T1000 (cell line): ENCODE measurements around the gene AHI1.
"Not testable (repeated sequence)": the region's sequence is repeated elsewhere in the genome, so short reads cannot be mapped to it uniquely, and the experiment has no call there.

Source experiments
- DNase-seq: peaks from one replicate; lab custom pipeline; 2025; ENCODE audit warnings: mixed read lengths; lab: John Stamatoyannopoulos, UW

Gene AHI1

DNA sequence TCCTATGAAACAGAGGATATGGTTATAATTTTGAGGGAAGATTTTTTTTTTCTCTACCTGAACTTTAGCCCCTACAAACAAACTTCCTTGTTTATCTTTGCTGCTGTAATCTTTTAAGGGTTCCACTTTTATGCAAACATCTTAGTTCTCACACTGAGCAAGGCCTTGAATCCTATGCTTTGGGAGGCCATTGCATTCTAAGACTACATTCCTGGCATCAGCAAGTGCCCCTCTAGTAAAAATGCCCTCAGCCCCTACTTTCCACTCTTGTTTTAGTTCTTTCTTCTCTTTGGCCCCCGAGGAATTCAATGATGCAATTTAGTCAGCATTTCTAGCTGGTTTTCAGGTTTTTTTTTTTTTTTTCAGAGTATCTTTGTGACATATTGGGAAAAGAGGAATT lies 8.1 kb upstream of the AHI1 start:
- no peak for DNase-seq

DNA sequence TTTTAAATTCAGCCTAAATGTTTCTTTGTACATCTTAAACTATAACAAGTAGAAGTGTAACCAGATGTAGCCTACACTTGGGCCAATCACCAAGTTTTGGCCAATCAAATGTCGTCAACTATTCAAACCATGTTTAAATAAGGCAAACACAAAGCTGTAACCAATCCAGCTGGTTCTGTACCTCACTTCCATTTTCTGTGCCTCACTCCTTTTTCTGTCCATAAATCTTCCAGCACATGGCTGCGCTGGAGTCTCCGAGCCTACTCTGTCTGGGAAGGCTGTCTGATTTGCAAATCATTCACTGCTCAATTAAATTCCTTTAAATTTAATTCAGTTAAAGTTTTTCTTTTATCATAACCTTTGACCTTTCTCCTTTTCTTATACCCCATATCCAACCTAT lies 7.7 kb upstream of the AHI1 start:
- no peak for DNase-seq

DNA sequence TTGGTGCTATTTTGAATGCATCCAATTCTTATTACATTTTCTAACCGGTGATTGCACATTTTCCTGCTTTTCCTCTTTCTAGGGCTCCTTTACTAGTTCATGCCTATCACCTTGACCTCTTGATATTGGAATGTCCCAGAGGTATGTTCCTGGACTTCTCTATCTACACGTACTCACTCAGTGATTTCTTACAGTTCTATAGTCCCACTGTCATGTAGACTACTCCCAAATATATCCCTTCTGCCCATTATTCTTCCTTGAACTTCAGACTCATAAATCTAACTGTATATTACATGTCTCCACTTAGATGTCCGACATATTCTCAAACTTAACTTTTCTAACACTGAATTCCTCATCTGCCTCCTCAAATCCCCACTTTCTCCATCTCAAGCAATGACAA lies 7.2 kb upstream of the AHI1 start:
- DNase-seq = no peak

DNA sequence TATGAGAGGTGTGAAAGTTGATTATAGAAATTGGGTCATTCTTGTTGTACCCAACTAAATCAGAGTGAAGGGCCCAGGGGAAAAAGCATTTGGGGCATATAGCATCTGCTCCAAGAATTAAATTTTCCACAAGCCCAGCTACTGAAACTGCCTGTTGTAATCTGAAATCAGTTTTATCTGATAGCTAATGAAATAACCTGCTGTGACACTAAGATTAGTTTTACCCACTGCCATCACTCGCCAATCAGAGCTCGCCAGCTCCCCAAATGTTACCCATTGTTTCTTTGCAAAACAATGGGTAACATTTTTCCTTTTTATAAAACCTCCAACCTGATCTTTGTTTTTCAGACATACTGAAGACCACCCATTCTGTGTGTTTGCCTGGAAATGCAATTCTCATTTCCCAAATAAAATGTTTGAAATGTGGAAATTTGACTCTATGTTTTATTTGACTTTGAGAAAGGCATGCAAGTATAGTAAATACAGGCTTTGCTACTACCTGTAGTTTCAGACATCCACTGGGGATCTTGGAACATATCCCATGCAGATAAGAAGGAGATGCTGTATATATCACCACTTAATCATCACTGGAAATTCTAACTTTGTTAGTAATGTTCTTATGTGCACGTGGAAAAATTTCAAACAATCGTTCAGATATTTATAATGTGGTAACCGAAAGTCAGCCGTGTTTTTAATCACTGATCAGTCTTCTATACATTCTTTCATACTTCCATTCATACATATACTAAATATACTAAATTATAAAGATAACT lies 6.3 kb upstream of the AHI1 start:
- no peak for DNase-seq

DNA sequence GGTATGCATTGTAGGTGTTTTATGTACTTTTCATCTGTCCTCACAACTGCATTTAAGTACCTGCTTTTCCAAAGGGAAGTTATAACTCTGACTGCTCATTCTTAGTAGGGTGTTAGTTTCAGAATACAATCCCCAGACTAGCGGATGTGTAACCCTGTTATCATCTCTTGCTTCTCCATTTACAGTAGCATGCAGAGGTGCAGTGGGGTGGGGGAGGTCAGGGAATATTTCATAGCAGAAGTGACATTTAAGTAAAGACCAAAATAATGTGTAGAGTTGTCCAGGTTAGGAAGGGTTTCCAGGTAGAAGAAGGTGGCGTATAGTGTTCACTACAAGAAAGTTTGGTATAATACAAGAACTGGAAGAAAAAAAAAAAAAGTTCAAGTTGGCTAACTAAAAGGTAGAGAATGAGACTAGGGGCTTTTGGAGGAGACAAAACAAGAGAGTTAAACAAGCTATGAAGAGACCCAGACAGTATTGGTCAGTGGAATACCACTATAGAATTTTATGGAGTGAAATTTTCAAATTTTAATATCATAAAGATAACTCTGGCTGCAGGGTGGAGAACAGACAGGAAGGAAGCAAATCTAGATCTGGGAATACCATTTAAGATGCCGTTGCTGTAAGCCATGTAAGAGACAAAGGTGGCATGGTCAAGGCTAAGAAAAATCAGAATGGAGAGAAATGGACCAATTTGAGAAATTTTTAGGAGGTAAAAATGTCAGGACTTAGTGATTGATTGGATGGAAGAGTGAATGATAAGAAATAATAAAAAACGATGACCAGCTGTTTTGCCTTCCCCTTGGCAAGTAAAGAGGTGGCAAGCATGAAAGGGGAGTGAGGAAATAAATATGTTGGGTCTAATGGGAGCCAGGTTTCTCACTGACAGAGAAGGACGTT lies 2.2 kb upstream of the AHI1 start:
- no peak for DNase-seq

DNA sequence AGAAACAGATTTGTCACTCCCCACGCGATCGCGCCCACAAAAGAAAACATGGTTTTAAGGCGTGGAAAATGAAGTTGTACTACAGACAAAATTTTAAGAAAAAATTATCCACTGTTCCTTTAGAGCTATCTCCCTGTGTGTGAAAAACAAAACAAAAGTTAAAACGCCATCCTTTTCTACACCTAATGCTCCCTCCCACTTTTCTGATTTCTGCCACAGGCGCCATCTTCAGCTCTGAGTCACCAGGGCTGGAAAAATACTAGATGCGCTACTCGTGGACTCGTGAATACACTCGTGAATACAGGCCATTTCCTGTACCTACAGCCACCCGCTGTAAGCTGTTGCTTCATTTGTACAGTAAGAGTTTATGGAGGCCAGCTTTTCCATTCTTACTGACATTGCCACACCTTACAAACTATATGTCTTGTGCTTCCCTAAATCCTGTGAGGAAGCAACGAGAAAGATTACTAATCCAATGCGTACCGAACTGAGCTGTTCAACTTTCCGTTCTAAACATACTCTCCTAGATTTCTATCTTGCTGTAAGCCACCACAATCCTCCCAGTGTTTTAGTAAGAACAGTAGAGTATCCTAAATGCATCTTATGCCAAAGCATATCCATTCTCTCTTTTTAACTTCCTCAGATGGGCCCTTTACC lies 773 bp upstream of the AHI1 start:
- DNase-seq = peak; percentile 57

DNA sequence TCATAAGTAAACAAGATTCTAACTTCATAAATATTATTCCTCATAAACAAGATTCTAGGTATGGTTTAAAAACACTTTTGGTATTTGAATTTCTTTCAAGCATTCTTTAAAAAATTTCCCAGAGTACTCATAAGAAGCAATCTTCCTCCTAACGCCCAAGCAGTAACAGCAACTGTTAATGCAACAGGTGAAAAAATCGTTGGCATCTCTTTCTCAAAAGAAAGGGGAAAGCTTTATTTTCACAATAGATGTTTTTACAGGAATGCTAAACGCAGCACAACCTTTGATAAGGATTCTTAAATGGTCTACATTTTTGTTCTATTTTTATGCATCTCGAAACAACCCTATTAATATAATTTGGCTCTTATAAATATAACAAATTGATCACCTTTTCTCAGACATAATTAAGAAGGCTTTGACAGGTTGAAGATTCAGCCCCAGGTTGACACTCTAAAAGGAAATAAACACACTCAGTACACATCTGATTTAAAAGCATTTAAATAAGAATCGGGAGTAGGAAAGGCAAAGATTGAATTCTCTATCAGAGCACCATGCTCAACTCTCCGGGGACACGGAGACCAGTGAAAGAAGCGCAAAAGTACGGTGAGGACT lies 634 bp downstream of the AHI1 start:
- no peak for DNase-seq

DNA sequence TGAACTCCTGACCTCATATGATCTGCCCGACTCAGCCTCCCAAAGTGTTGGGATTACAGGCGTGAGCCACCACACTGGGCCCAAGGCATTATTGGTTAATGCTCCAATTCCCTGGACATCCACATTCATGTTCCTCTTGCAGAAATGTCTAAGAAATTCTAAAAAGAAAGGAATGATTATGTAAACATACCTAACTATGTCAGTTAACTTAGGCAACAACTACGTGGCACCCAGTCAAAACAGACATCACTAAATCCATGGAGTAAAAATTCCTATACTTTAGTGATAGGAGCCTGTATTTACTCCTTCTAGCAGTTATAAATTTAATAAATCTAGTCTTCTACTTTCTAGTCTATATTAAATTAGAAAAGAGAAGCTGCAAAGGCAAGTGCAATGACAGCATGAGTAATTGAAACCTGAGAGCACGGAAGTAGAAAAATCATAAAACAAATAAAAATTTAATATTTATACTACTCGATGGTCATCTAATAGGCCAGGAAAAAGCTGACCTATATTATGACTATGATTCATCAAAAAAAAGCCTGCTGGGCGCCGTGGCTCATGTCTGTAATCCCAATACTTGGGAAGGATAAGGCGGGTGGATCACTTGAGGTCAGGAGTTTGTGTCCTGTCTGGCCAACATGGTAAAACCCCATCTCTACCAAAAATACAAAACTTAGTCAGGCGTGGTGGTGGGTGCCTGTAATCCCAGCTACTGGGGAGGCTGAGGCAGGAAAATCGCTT lies 4.2 kb downstream of the AHI1 start:
- no peak for DNase-seq

DNA sequence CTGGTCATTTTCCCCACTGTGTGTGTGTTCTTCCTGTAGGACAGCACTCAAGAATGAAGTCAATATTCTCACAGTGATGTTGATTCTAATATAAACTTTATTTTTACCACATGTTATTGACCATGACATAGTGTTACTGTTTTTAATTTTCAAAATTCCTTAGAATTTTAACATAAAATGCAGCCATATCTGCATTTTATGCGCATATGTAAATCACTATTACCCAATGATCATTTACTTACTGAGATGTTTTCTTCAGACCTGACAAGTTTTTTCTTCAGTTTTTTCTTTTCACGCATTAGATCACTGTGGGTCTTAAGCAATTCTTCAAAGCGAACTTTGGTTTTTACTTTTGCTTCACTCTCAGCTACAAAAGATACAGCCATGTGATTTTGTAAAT lies 7.2 kb downstream of the AHI1 start:
- DNase-seq = no peak

DNA sequence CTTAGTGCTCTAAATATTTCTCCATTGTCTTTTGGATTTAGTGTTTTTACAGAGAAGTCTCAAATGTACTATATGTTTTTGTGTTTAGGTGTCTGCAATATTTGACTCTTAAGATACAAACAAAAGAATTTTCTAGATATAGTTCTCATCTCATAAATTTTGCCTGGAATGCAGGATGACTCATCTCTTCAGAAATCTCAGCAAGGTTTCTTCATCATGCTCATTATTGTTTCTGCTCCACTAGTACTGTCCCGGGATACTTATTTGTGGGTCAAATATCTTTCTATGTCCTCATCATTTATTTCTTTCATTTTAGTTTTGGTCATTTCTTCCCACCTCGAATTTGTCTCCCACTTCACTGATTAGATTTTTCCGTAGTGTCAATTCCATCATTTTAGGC lies 9.5 kb downstream of the AHI1 start:
- no peak for DNase-seq

DNA sequence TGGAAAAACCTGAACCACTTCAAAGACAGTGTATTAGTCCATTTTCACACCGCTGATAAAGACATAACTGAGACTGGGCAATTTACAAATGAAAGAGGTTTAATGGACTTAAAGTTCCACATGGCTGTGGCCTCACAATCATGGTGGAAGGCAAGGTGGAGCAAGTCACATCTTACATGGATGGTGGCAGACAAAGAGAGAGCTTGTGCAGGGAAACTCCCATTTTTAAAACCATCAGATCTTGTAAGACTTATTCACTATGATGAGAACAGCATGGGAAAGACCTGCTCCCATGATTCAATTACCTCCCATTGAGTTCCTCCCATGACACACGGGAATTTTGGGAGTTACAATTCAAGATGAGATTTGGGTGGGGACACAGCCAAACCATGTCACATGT lies 13.6 kb downstream of the AHI1 start:
- DNase-seq = not testable (repeated sequence)

DNA sequence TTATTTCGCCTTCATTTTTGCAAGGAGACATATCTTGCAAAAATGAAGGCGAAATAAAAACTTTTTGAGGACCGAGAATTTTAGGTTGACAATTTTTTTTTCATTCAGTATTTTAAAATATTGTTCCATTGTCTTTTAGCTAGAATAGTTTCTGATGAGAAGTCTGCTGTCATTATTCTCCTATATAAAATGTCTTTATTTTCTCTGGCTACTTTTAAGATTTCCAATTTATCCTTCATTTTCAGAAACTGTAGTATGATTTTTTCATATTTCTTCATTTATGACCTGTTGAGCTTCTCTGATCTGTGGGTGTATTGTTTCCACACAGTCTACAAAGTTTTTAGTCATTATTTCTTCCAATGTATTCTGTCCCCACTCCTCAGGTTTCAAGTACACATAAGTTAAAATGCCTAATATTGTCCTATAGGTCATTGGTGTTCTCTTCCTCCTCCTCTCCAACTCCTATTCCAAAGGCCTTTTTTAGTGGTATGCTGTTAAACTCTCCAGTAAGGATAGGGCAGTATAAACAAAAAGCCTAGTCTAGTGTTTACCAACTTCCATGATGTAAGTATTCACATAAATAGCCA lies 15.7 kb downstream of the AHI1 start:
- no peak for DNase-seq

DNA sequence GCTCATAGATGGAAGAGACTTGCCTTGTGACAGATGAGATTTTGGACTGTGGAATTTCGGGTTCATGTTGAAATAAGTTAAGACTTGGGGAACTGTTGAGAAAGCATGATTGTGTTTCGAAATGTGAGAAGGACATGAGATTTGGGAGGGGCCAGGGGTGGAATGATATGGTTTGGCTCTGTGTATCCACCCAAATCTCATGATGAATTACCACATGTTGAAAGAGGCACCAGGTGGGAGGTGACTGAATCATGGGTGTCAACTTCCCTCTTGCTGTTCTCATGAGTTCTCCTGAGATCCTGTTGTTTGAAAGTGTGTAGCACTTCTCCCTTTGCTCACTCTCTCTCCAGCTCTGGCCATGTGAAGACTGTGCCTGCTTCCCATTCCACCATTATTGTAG lies 17.9 kb downstream of the AHI1 start:
- DNase-seq = no peak

DNA sequence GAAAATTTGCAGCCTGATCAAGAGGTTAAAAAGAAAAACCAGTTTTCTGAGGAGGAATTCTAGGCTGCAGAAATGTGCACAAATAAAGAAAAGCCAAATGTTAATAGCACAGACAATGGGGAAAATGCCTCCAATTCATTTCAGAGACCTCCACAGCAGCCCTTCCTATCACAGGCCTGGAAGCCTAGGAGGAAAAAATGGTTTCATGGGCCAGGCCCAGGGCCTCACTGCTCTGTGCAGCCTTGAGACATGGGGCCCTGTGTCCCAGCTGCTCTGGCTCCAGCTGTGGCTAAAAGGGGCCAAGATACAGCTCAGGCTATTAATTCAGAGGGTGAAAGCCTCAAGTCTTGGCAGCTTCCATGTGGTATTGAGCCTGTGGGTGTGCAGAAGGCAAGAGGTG lies 18.9 kb downstream of the AHI1 start:
- no peak for DNase-seq

DNA sequence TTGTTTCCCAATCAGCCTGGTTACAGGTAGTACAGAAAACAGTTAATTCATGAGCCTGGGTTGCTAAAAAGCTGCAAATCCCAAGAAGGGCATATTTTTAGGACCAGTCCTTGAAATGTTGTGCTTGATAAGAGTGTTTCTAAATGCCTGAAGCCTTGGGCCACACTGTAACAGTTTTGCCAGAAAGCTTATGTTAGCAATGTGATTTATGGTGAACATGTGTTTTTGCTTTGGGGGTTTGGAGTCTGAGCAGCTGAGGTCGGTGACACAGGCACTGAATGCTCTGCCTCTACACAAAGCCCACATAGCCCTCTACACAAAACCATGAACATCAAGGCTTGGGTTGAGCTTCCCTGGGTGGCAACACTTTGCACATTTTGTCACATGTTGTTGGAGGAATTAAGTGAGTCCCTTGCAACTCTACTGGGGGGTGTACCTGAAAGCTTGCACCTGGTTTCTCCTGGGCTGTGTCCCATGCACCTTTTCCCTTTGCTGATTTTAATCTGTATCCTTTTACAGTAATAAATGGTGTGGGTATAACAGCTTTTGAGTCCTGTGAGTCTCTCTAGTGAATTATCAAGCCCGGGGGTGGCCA lies 22.2 kb downstream of the AHI1 start:
- no peak for DNase-seq

DNA sequence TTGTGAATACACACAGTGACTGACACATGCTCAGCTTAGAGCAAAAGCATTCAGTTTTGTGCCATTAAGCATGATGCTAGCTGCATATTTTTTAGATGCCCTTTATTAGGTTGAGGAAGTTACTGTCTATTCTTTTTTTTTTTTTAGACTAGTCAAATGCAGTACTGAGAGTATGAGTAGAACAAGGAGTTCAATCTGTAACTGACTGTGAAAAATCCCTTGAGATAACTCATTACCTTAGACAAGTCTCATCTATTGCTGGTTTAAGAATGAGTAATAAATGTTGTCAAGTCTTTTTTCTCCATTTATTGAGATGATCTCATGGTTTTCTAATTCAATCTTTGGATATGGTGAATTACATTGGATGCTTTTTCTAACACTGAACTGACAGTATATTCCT lies 23.2 kb downstream of the AHI1 start:
- no peak for DNase-seq

DNA sequence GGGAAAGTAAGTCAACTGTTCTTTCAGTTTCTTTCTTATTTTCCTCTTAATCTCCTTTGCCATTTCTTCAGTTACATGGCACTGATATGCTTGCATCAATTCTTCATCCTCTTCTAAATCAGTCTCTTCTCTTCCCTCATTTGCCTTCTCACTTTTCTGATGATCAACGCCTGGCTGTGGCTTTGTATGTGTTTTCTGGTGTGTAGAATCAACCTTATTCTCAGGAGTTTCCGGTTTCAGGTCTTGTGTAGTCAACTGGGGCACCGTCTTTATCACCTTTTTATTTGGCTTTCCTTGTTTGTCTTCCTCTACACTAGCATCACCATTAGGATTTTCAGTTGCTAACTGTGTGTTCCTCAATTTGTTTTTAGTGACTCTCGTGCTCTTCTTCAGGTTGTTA lies 31.6 kb downstream of the AHI1 start:
- DNase-seq = no peak

DNA sequence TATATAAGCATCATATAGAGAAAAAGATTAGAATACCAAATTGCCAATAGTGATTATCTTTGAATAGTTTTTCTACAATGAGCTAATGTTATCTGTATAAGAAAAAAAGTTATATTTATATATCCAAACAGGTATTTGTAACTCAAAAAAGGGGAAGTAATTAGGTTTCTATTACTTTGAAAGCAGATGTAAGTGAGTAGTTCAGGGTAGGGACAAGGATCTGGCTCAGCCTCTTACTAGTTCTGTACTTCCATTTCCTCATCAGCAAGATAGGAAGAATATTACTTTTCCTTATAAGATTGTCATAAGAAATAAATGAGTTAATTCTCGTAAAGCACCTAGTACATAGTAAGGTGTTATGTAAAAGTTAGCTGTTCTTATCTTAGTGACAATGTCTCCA lies 32.2 kb downstream of the AHI1 start:
- no peak for DNase-seq

DNA sequence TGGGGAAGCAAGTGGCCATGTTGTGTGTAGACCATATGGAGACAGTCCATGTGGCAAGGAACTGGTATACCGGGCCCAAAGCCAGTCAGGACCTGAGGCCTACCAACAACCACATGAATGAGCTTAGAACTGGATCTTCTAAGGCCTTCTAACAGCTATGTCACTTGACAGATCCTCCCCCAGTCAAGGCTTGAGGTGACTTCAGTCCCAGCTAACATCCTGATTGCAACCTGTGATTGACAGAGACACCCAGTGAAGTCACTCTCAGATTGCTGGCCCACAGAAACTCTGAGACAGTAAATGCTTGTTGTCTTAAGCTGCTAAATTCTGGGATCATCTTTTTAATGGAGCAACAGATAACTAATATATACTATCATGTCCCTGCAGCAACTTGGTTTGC lies 32.9 kb downstream of the AHI1 start:
- DNase-seq = no peak

DNA sequence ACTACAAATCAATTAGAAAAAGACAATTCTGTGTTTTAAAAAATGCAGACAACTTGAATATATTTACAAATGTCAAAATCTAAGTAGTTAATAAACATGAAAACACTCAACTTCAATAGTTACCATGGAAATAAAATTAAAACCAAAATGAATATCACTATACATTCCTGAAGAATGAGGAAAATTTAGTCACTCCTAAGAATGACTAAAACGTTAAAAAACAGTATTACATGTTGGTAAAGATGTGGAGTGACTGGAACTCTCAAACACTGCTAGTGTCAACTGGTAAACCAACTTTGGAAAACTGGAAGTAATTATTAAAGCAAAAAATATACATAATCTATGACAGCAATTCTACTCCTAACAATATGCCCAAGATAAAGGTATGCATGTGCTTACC lies 36.3 kb downstream of the AHI1 start:
- no peak for DNase-seq

DNA sequence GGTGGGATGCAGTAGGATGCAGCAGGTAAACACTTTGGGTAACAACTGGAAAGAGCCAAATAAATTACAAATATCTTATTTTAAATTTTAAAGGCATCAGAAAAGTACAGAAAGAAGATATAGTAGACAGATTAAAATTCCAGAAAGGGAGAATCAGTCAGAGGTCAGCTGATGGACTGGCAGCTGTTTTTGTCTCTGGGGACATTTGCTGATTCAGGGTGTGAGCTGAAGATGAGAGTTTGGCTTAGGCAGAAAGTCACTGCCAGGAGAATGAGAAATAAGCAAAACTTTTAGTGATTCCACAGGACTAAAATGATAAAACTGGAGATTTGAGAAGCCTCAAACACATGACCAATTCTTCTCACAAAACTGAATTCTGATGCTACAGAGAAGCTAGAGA lies 39.5 kb downstream of the AHI1 start:
- DNase-seq = no peak
